HFFc6 (cell line): ENCODE measurements around the gene TMEM127. TPM values are rescaled to one million over a fixed set of nuclear protein-coding genes. Genes with fewer than 3 reads are reported as not detected.
"Not testable (repeated sequence)": the region's sequence is repeated elsewhere in the genome, so short reads cannot be mapped to it uniquely, and the experiment has no call there.

Source experiments
- DNase-seq: peaks from one replicate; pipeline ENCODE4 v3.0.0-alpha.2; 2018
- H3K27ac Mint-ChIP-seq: 2 replicates; pipeline ENCODE4 v1.8.0; 2020; ENCODE audit warnings: mild to moderate bottlenecking, mixed read lengths
- H3K27me3 Mint-ChIP-seq: 2 replicates; pipeline ENCODE4 v1.8.0; 2021; ENCODE audit warnings: mild to moderate bottlenecking, moderate library complexity, mixed read lengths; ENCODE audit not compliant: insufficient read depth
- H3K36me3 Mint-ChIP-seq: 2 replicates; pipeline ENCODE4 v1.8.0; 2021; ENCODE audit warnings: low read depth, mixed read lengths
- H3K4me1 Mint-ChIP-seq: 2 replicates; pipeline ENCODE4 v1.8.0; 2020; ENCODE audit warnings: low read depth, mixed read lengths
- H3K4me3 Mint-ChIP-seq: 2 replicates; pipeline ENCODE4 v1.8.0; 2020; ENCODE audit warnings: mild to moderate bottlenecking, moderate library complexity, mixed read lengths
- H3K9me3 Mint-ChIP-seq: 2 replicates; pipeline ENCODE4 v1.8.0; 2020; ENCODE audit warnings: mild to moderate bottlenecking, mixed read lengths
- total RNA-seq, 6 experiments: library from RNA; stranded (reverse); fragmentation: NEBNext Ultra II Directional; extraction: Animal tissue kit (Norgen Biotek cat#: 25700); gene quantifications; 2 replicates in 1 of 6; 3 replicates in 5 of 6; pipeline ENCODE4 v1.2.3, GENCODE V29; 2021
- TF ChIP-seq, protein P1 (sequence below): fragments of 200-600 bp; sonication (generic); IDR thresholded peaks from 2 replicates; pipeline ENCODE4 v1.5.0; 2021; ENCODE audit warnings: antibody characterized with exemption, mild to moderate bottlenecking

The TMEM127 gene
- total RNA-seq, 6 experiments from 2014 or later = 57.6 to 84.6 (median 71.1) TPM

DNA sequence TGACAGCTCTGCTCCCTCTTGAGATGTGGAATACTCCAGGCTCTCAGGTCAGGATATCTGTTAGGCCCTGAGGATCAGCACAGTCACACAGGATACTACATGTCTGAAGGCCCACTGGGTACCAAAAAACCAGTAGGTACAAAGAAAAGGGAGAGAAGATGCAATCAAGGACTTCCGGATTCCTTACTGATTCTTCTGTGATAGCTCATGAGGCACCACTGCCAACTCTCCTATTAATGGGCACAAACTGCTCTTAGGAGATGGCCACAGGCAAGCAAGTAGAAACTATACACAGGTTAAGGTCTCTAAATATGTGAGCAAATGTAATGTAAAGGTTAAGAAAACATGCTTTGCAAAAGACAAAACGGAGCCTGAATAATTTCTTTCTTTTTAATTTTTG is 3.5 kb downstream of the TMEM127 start:
- peaks cover 77% of the 10 kb centered on the region for H3K4me1 Mint-ChIP-seq
- H3K4me3 Mint-ChIP-seq = peak overlapping the region; percentile 42; the same call in 1 of the 2 replicates
- peaks cover 12% of the 10 kb centered on the region for H3K36me3 Mint-ChIP-seq
- DNase-seq = no peak
- TF ChIP-seq, protein P1, sequence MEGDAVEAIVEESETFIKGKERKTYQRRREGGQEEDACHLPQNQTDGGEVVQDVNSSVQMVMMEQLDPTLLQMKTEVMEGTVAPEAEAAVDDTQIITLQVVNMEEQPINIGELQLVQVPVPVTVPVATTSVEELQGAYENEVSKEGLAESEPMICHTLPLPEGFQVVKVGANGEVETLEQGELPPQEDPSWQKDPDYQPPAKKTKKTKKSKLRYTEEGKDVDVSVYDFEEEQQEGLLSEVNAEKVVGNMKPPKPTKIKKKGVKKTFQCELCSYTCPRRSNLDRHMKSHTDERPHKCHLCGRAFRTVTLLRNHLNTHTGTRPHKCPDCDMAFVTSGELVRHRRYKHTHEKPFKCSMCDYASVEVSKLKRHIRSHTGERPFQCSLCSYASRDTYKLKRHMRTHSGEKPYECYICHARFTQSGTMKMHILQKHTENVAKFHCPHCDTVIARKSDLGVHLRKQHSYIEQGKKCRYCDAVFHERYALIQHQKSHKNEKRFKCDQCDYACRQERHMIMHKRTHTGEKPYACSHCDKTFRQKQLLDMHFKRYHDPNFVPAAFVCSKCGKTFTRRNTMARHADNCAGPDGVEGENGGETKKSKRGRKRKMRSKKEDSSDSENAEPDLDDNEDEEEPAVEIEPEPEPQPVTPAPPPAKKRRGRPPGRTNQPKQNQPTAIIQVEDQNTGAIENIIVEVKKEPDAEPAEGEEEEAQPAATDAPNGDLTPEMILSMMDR = no peak
- no peaks in the 10 kb centered on the region for H3K9me3 Mint-ChIP-seq
- H3K27me3 Mint-ChIP-seq = peaks cover 5% of the 10 kb centered on the region
- H3K27ac Mint-ChIP-seq = peak overlapping the region; percentile 72; the same call in 1 of the 2 replicates

DNA sequence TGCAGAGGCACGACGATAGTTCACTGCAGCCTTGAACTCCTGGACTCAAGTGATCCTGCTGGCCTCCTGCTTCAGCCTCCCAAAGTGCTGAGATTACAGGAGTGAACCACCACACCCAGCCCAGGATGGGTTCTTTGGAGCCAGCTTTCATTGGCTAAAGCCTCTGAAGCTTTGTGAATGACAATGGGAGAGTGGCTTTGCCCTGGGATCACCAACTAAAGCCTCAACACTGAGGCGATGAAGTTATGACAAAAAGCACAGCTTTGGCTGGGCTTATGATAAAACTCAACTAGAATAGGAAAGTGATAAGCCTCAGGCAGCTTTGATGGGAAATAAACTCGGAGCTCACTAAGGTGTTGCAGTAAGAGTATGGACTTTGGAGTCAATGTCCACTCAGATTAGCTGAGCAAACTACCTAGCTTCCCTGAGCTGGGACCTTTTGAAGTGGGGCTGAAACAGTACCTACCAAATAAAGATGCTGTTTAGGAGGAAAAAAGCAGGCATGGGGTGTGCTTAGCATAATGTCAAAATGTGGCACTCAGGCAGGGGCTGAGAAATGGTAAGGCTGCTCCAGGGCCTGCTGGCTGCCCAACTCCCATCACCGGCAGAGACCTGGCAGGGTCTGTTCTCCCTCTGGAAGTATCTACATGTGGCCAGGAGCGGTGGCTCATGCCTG is 4.3 kb downstream of the TMEM127 start:
- TF ChIP-seq, protein P1 = no peak
- Mint-ChIP-seq H3K27ac (peak overlapping the region; percentile 77), H3K27me3 (peaks cover 3% of the 10 kb centered on the region), H3K9me3 (no peaks in the 10 kb centered on the region), H3K36me3 (peaks cover 10% of the 10 kb centered on the region), H3K4me3 (no peak overlapping the region), H3K4me1 (peaks cover 69% of the 10 kb centered on the region)
- no peak for DNase-seq

DNA sequence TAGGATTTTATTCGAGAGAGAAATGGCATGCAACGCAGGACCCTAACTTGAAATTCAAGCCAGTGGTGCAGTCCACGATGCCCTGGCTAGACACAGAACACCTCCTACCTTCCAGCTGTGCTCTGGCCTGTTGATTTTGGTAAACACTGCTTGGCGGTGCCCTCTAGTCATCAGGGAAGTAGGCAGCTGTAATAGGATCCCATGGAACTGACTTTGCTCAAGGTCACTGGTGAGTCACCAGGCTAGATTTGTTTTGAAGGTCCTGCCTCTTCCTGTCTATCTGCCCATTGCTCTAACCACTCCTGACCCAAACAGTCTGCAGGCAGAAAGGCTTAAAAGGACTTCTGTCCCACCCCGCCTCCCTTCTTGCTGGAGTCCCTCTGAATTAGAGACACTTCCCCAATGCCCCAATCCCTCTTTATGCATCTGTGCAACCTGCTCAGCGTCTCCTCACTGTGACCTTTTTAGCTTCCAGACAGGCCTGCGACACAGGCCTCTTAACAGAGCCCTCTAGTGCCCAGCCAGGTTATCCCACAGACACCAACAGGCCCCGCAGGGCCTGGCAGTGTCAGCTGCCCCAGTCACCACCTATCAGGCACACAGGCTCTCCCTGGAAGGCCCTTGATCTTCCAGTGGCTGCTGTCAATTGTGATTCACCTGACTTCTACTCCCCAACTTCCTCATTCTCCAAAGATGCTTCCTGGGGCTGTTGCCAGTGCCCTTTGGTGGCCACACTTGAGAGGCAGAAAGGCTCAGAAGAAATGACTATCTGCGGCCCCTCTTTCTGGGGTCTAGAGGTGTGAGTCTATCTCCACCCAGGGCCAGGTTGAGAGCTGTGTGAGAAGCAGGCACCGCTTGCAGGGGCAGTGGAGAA is 5.2 kb downstream of the TMEM127 start:
- DNase-seq = peak; percentile 85
- peak overlapping the region; percentile 64 for H3K4me3 Mint-ChIP-seq
- peaks cover 3% of the 10 kb centered on the region for H3K27me3 Mint-ChIP-seq
- peak overlapping the region; percentile 77 for H3K27ac Mint-ChIP-seq
- H3K4me1 Mint-ChIP-seq = peaks cover 66% of the 10 kb centered on the region
- no peaks in the 10 kb centered on the region for H3K9me3 Mint-ChIP-seq
- TF ChIP-seq, protein P1 = peak; percentile 70
- peaks cover 7% of the 10 kb centered on the region; the same call in 1 of the 2 replicates for H3K36me3 Mint-ChIP-seq

DNA sequence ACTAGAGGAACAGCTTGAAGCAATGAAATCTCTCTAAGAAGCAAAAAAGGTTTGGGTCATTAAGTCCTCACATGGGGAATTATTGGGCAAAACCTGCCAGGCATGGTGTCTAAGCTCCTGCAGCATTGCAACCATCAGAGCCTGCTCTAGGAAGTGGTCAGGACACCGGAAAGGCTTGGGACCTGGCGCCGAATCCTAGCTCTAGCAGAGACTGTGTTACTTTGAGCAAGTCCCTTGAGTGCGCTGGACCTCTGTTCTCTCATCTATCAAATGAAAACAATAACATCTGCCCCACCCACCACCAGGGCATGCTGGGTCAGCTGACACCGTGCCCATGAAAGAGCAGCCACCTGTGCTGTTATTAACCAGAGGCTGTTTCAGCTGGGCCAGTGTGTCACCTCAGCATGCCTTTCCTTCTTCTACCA is 6.3 kb downstream of the TMEM127 start:
- no peak for DNase-seq
- H3K9me3 Mint-ChIP-seq = no peaks in the 10 kb centered on the region
- TF ChIP-seq, protein P1 = no peak
- no peak overlapping the region for H3K4me3 Mint-ChIP-seq
- peaks cover 62% of the 10 kb centered on the region for H3K4me1 Mint-ChIP-seq
- H3K36me3 Mint-ChIP-seq = peaks cover 3% of the 10 kb centered on the region; the same call in 1 of the 2 replicates
- H3K27me3 Mint-ChIP-seq = peaks cover 3% of the 10 kb centered on the region
- peak overlapping the region; percentile 18; the same call in 1 of the 2 replicates for H3K27ac Mint-ChIP-seq

DNA sequence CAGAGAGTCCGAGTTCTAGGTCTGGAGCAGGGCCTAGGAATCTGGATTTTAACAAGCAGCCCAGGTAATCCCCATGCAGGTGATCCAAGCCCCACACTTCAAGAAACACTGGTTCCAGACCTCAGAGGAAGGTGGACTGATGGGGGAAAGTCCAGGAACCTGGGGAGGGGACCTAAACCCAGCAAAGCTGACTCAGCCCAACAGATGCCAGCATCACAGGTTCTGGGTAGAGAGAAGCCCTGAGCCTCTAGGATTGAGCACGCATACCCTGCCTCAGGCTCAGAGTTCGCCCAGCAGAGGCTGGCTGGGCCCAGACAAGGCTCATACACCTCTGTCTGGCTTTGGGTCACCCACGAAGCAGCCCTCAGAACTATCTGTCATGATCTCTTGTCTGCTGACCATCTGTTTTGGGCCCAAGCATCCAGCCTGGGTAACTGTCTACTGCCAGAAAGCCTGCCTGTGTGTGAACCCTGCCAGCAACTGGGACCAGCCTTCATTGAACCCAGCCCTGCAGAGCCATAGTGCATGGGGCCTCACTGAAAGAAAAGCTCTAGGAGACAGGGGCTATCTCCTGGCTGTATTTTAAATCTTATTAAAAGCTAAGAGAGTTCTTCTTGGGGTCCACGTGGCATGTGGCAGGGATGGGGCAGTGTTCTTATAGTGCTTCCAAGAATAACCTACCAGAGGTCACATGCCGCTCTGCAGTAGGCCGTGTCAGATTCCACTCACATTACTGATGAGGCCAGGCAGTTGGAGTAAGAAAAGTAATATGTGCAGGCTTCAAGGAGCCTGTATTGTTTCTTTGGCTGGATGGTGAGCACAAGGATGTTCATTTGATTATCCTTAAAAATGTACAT is 7.4 kb downstream of the TMEM127 start:
- H3K4me3 Mint-ChIP-seq = no peak overlapping the region
- peaks cover 51% of the 10 kb centered on the region for H3K4me1 Mint-ChIP-seq
- peaks cover 3% of the 10 kb centered on the region for H3K27me3 Mint-ChIP-seq
- no peak for DNase-seq
- peak overlapping the region; percentile 29 for H3K27ac Mint-ChIP-seq
- peaks cover 10% of the 10 kb centered on the region for H3K36me3 Mint-ChIP-seq
- no peaks in the 10 kb centered on the region for H3K9me3 Mint-ChIP-seq
- TF ChIP-seq, protein P1 = no peak

DNA sequence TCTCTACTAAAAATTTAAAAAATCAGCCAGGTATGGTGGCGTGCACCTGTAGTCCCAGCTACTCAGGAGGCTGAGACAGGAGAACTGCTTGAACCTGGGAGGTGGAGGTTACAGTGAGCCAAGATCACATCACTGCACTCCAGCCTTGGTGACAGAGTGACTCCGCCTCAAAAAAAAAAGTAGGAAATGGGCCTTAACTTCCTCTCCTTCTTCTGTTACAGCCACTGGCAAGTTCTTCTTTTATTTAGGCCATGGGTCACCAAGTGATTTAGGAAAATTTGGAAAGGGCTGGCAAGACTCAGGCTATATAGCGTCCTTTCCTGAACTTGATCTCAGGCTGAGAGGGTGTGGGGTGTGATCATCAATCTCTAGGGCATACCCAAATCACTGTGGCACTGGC is 8.1 kb downstream of the TMEM127 start:
- H3K9me3 Mint-ChIP-seq, H3K27me3 Mint-ChIP-seq, H3K4me3 Mint-ChIP-seq, DNase-seq: not testable (repeated sequence)
- Mint-ChIP-seq H3K36me3 (peaks cover 13% of the 10 kb centered on the region), H3K27ac (peak overlapping the region; percentile 29; the same call in 1 of the 2 replicates), H3K4me1 (peaks cover 49% of the 10 kb centered on the region)
